ENCODE measurements around the gene CTU2. TPM values are rescaled to one million over a fixed set of nuclear protein-coding genes. Genes with fewer than 3 reads are reported as not detected.

Gene CTU2
- total and polyA plus RNA-seq, 10 donors: 7.2 to 28.2 (median 15.5) TPM

DNA sequence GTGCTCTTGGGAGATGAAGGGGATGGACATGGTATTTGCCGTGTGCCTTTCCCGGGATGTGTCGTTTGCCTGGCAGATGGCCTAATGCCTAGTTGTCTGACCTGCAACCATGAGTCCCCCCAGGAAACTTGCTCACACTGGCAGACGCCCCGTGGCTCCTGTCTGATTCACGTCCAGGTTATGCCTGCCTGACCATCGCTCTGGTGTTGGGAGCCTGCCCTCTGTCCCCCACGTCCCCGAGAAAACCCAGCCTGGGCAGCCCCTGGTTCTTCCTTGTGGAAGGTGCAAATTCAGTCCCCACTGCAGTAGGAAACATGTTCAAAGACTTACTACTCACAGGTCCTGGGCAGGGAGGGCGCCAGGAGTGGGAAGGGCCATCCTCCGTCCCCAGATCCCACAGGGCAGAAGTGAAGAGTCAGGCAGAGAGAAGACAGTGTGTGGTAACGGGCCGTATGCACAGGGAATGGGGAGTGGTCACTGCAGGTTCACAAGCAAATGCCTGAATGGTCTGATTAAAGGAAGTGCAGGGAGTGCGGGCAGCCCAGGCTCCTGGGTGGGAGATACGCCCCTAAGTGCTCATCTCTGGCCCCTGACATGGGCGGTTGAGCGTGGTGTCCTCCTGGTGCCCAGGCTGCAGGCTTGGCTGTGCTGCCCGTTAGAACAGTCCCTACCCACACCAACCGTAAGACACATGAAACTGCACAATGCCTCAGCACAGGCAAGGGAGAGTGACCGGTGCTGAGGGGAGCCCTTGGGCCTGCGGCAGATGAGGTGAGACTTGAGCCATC lies 15.8 kb upstream of the CTU2 start:
- Histone ChIP-seq H3K27ac (peak overlapping the region in 1 of 8 donors; percentile 83), H3K4me1 (peaks cover 15 to 54% (median 46%) of the 10 kb centered on the region in 6 donors), H3K9me3 (no peaks in the 10 kb centered on the region), H3K4me3 (no peak overlapping the region), H3K36me3 (peaks cover 0 to 15% (median 1%) of the 10 kb centered on the region in 6 donors), H3K27me3 (replicated peaks in 1 of 7) (peaks cover 0 to 39% (median 4%) of the 10 kb centered on the region in 7 donors)
- TF ChIP-seq POLR2AphosphoS5 (IDR thresholded peaks at IDR 0.05) (no peak), POLR2A (IDR thresholded peaks at IDR 0.05) (no peak), CTCF (IDR thresholded peaks at IDR 0.05 in 8 of 11, conservative IDR thresholded peaks at IDR 0.05 in 3 of 11) (no peak)
- intact Hi-C loops (cut with DNase I; ENCODE audit: low total_unique reads): no loop called here
- 77 to 86% (median 83%) methylated on average over 16 to 21 of the region's 21 CpGs for WGBS, 5 donors
- no peak for DNase-seq

GRCh38 chr16:88691129-88691813 lies 15.0 kb upstream of the CTU2 start:
- H3K36me3 ChIP-seq: peaks cover 0 to 22% (median 9%) of the 10 kb centered on the region in 6 donors
- H3K4me3 ChIP-seq: peak overlapping the region in 1 of 8 donors; percentile 48
- DNase-seq: peak; percentile 78
- H3K27me3 ChIP-seq (replicated peaks in 1 of 7): peaks cover 0 to 32% (median 4%) of the 10 kb centered on the region in 7 donors
- intact Hi-C loops (cut with DNase I; ENCODE audit: low total_unique reads): no loop called here
- peaks cover 15 to 47% (median 39%) of the 10 kb centered on the region in 6 donors for H3K4me1 ChIP-seq
- 82 to 92% (median 84%) methylated on average over 20 to 33 of the region's 33 CpGs for WGBS, 5 donors
- H3K9me3 ChIP-seq: no peaks in the 10 kb centered on the region
- peak overlapping the region in 6 of 8 donors; percentile 55 to 83 (median 74) for H3K27ac ChIP-seq
- TF ChIP-seq CTCF (IDR thresholded peaks at IDR 0.05 in 8 of 11, conservative IDR thresholded peaks at IDR 0.05 in 3 of 11): no peak
- TF ChIP-seq POLR2AphosphoS5 (IDR thresholded peaks at IDR 0.05): no peak
- TF ChIP-seq POLR2A (IDR thresholded peaks at IDR 0.05): no peak

GRCh38 chr16:88691924-88692560 lies 14.3 kb upstream of the CTU2 start:
- Histone ChIP-seq H3K27me3 (replicated peaks in 1 of 7) (peaks cover 0 to 24% (median 3%) of the 10 kb centered on the region in 7 donors), H3K4me1 (peaks cover 9 to 42% (median 32%) of the 10 kb centered on the region in 6 donors), H3K9me3 (no peaks in the 10 kb centered on the region), H3K27ac (peak overlapping the region in 7 of 8 donors; percentile 55 to 83 (median 69)), H3K4me3 (peak overlapping the region in 1 of 8 donors; percentile 48), H3K36me3 (peaks cover 0 to 30% (median 16%) of the 10 kb centered on the region in 6 donors)
- DNase-seq: peak; percentile 92
- intact Hi-C loops (cut with DNase I; ENCODE audit: low total_unique reads): no loop called here
- peak; percentile 13 to 54 (median 27) for TF ChIP-seq POLR2AphosphoS5 (IDR thresholded peaks at IDR 0.05)
- no peak for TF ChIP-seq POLR2A (IDR thresholded peaks at IDR 0.05)
- 31 to 47% (median 36%) methylated on average over 18 to 26 of the region's 26 CpGs for WGBS, 5 donors

DNA sequence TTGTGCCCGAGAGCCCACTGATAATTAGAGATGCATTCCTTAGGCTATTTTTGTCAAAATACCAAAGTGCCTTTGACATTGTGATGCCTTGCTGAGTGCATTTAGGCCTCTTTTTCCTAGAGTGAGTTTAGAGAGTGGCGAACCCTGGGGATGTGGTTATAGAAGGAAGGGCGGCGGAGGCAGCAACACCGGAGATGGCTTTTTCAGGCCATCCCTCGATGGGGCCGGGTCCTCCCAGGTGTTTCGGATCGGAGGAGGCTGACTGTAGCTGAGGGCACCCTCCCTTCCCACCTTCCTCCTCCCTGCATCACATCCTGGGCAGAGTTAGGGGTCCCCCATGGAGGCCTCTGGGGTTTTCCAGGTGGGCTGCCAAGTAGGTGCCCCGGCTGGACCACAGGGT lies 13.4 kb upstream of the CTU2 start:
- H3K4me3 ChIP-seq: no peak overlapping the region
- H3K36me3 ChIP-seq: peaks cover 0 to 38% (median 24%) of the 10 kb centered on the region in 6 donors
- peaks cover 9 to 47% (median 34%) of the 10 kb centered on the region in 6 donors for H3K4me1 ChIP-seq
- peaks cover 0 to 16% (median 3%) of the 10 kb centered on the region in 7 donors for H3K27me3 ChIP-seq (replicated peaks in 1 of 7)
- H3K9me3 ChIP-seq: no peaks in the 10 kb centered on the region
- intact Hi-C loops (cut with DNase I; ENCODE audit: low total_unique reads): no loop called here
- no peak for TF ChIP-seq CTCF (IDR thresholded peaks at IDR 0.05 in 8 of 11, conservative IDR thresholded peaks at IDR 0.05 in 3 of 11)
- TF ChIP-seq POLR2A (IDR thresholded peaks at IDR 0.05): no peak
- no peak for TF ChIP-seq POLR2AphosphoS5 (IDR thresholded peaks at IDR 0.05)
- H3K27ac ChIP-seq: peak overlapping the region in 4 of 8 donors; percentile 69 to 83 (median 79)
- no peak for DNase-seq
- WGBS, 5 donors: 50 to 67% (median 55%) methylated on average over 9 to 10 of the region's 10 CpGs

All from spleen (tissue), 11 donors.